Activated B cell treated with CpG ODN at 0.5 μM for 24 hours (primary cell): ENCODE results near the gene HES4. TPM values are rescaled to one million over a fixed set of nuclear protein-coding genes. Genes with fewer than 3 reads are reported as not detected.
"Not testable (repeated sequence)": the region's sequence is repeated elsewhere in the genome, so short reads cannot be mapped to it uniquely, and the experiment has no call there.

ENCODE experiments used
- ATAC-seq: fragments of 200-7000 bp; cut with Tn5 transposase; one replicate; pipeline ENCODE4 v1.10.0; 2021; ENCODE audit warnings: low read depth, mild to moderate bottlenecking, moderate library complexity
- CTCF ChIA-PET: fragments of 350-600 bp; sonication (Branson Sonifier 250); formaldehyde crosslinking; loops from one replicate; lab custom pipeline; 2021; ENCODE audit warnings: antibody characterized with exemption; lab: Charles Lee
- POLR2A ChIA-PET: fragments of 350-600 bp; sonication (Branson Sonifier 250); formaldehyde crosslinking; loops from one replicate; lab custom pipeline; 2021; ENCODE audit warnings: antibody characterized with exemption; lab: Charles Lee
- DNase-seq: peaks from one replicate; pipeline ENCODE4 v3.0.0; 2022
- H3K27ac Mint-ChIP-seq: one replicate; pipeline ENCODE4 v1.8.0; 2020; ENCODE audit warnings: mixed read lengths
- H3K27me3 Mint-ChIP-seq: one replicate; pipeline ENCODE4 v1.8.0; 2021; ENCODE audit warnings: mixed read lengths
- H3K36me3 Mint-ChIP-seq: one replicate; pipeline ENCODE4 v1.8.0; 2021; ENCODE audit warnings: low read depth, mixed read lengths
- H3K4me1 Mint-ChIP-seq: one replicate; pipeline ENCODE4 v1.8.0; 2021; ENCODE audit warnings: mixed read lengths
- H3K4me3 Mint-ChIP-seq: one replicate; pipeline ENCODE4 v1.8.0; 2020; ENCODE audit warnings: mild to moderate bottlenecking, mixed read lengths
- H3K9me3 Mint-ChIP-seq: one replicate; pipeline ENCODE4 v1.8.0; 2020; ENCODE audit warnings: mixed read lengths
- intact Hi-C: fragments of 100-400 bp; cut with micrococcal nuclease; formaldehyde crosslinking; loops from one replicate; pipeline ENCODE4 v1.15.1; 2024
- total RNA-seq: library from RNA; stranded (reverse); gene quantifications from 2 replicates; pipeline ENCODE4 v1.2.3, GENCODE V29; 2022
- TF ChIP-seq, protein P1 (sequence below): fragments of 200-600 bp; IDR thresholded peaks from one replicate; pipeline ENCODE4 v1.8.0; 2022; ENCODE audit warnings: antibody characterized with exemption, mild to moderate bottlenecking

HES4 gene
- total RNA-seq, 1 donor from 2014 or later = 0.67 TPM

DNA sequence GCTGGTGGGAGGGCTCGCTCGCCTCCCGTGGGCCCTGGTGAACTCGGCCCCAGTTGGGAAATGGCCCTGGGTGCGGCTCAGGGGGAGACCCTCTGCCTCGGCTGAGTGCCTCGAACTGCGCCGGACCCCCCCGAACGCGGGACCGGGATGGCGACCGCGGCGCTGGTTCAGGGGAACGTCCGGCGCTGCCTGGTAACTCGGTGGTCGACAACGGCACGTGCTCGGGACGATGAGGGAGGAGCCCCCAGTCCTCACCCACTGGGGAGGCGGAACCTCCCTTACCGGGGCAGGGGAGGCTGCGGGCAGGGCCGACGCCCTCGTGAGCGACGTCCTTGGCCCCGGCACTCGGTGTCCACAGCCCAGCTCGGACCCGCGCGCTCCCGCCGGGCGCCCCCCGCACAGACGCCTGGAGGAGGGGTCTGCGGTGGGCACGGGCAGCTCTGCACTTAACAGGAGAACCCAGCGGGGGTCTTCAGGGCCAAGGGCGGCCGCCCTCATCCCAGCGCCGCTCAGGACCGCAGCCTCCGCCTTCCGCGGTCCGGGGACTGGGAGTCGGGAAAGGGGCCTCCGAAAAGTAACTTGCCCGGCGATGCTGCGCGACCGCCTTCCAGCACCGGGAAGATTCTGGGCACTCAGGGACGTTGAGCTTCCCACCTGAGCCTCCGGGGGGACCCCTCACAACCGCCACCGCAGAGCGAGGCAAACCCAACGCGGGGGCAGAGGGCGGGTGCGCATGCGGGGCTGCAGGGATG lies 1.7 kb downstream of the HES4 start:
- peaks cover 26% of the 10 kb centered on the region for H3K27me3 Mint-ChIP-seq
- CTCF ChIA-PET = interaction anchor here (1.0 kb wide), 1 partner anchor 33 kb away, joined by 3 read pairs; no protein-coding TSS in a partner anchor
- TF ChIP-seq, protein P1, sequence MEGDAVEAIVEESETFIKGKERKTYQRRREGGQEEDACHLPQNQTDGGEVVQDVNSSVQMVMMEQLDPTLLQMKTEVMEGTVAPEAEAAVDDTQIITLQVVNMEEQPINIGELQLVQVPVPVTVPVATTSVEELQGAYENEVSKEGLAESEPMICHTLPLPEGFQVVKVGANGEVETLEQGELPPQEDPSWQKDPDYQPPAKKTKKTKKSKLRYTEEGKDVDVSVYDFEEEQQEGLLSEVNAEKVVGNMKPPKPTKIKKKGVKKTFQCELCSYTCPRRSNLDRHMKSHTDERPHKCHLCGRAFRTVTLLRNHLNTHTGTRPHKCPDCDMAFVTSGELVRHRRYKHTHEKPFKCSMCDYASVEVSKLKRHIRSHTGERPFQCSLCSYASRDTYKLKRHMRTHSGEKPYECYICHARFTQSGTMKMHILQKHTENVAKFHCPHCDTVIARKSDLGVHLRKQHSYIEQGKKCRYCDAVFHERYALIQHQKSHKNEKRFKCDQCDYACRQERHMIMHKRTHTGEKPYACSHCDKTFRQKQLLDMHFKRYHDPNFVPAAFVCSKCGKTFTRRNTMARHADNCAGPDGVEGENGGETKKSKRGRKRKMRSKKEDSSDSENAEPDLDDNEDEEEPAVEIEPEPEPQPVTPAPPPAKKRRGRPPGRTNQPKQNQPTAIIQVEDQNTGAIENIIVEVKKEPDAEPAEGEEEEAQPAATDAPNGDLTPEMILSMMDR = no peak
- intact Hi-C loops = loop anchor here (2.0 kb wide), 1 partner anchor 15 kb away; the partner anchor contains the start of gene ISG15
- DNase-seq = no peak
- no peak for ATAC-seq
- no peaks in the 10 kb centered on the region for H3K9me3 Mint-ChIP-seq
- peaks cover 15% of the 10 kb centered on the region for H3K4me1 Mint-ChIP-seq
- no peak overlapping the region for H3K4me3 Mint-ChIP-seq
- no peak overlapping the region for H3K27ac Mint-ChIP-seq
- H3K36me3 Mint-ChIP-seq = no peaks in the 10 kb centered on the region
- POLR2A ChIA-PET = interaction anchor here (0.5 to 0.8 kb wide), 2 partner anchors 66 to 434 kb away, joined by 3 to 11 read pairs; no protein-coding TSS in a partner anchor

DNA sequence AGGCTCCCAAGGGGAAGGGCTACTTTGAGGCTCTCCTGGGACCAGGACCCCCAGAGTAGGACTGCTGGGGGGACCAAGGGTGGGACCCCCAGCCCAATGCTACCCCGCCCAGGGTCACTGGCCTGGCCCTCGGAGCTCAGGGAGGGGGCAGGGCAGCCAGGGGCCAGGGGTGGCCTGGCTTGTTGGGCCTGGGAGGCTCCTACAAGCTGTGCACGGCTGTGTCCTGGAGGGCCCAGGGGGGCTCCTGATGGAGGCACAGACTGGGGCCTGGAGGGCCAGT lies 2.2 kb downstream of the HES4 start:
- DNase-seq (no peak), ATAC-seq (no peak)
- no peaks in the 10 kb centered on the region for H3K36me3 Mint-ChIP-seq
- intact Hi-C loops = no loop called here
- peaks cover 17% of the 10 kb centered on the region for H3K4me1 Mint-ChIP-seq
- TF ChIP-seq, protein P1 = no peak
- ChIA-PET POLR2A (interaction anchor here (0.5 to 0.8 kb wide), 2 partner anchors 66 to 435 kb away, joined by 3 to 11 read pairs; no protein-coding TSS in a partner anchor), CTCF (interaction anchor here (1.0 to 1.3 kb wide), 2 partner anchors 14 to 34 kb away, joined by 3 to 4 read pairs; no protein-coding TSS in a partner anchor)
- peaks cover 25% of the 10 kb centered on the region for H3K27me3 Mint-ChIP-seq
- no peak overlapping the region for H3K4me3 Mint-ChIP-seq
- no peak overlapping the region for H3K27ac Mint-ChIP-seq
- peaks cover under 1% of the 10 kb centered on the region for H3K9me3 Mint-ChIP-seq

DNA sequence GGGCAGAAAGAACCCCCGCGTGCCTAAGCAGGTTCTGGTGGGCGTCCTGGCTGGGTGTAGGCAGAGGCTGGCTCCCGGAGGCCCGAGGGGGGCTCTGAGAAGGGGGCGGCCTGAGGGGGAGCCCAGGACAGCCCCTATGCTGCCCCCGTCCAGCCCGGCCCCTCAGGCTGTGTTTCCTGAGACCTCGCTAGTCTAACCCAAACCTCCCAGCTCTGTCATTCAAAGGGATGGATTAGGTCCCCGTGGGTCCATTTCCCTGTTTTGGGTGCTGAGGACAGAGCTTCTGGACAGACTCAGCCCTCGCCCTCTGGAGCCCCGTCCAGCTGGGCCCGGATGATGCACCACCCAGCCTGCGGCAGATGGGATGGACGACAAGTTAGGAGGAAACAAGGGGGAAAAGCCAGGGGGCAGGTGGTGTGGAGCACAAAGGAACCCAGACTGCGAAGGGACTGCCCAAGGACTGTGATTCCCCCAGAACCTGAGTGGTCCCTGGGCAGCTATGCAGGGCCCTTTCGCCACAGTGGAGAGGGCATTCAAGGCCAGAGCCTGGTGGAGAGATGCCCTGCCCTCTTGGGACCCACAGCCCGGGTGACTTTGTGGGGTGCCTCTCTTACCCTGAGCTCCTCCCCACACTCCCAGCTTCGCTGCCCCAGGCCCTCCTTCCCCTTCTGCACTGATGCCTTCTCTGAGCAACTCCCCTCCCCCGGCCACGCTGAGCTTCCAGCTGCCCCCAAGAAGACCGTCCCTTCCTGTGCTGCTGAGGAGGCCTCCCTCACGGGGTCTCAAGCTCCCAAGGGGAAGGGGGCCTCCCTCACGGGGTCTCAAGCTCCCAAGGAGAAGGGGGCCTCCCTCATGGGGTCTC lies 2.8 kb downstream of the HES4 start:
- Mint-ChIP-seq H3K4me3 (peak overlapping the region; percentile 16), H3K27me3 (peaks cover 28% of the 10 kb centered on the region), H3K27ac (no peak overlapping the region), H3K36me3 (no peaks in the 10 kb centered on the region), H3K9me3 (peaks cover 2% of the 10 kb centered on the region), H3K4me1 (peaks cover 18% of the 10 kb centered on the region)
- ATAC-seq (no peak), DNase-seq (no peak)
- TF ChIP-seq, protein P1 = no peak
- CTCF ChIA-PET = interaction anchor here (1.0 to 1.3 kb wide), 2 partner anchors 13 to 34 kb away, joined by 3 to 4 read pairs; no protein-coding TSS in a partner anchor
- POLR2A ChIA-PET = interaction anchor here (0.5 to 0.8 kb wide), 2 partner anchors 67 to 435 kb away, joined by 3 to 11 read pairs; no protein-coding TSS in a partner anchor
- intact Hi-C loops = no loop called here

DNA sequence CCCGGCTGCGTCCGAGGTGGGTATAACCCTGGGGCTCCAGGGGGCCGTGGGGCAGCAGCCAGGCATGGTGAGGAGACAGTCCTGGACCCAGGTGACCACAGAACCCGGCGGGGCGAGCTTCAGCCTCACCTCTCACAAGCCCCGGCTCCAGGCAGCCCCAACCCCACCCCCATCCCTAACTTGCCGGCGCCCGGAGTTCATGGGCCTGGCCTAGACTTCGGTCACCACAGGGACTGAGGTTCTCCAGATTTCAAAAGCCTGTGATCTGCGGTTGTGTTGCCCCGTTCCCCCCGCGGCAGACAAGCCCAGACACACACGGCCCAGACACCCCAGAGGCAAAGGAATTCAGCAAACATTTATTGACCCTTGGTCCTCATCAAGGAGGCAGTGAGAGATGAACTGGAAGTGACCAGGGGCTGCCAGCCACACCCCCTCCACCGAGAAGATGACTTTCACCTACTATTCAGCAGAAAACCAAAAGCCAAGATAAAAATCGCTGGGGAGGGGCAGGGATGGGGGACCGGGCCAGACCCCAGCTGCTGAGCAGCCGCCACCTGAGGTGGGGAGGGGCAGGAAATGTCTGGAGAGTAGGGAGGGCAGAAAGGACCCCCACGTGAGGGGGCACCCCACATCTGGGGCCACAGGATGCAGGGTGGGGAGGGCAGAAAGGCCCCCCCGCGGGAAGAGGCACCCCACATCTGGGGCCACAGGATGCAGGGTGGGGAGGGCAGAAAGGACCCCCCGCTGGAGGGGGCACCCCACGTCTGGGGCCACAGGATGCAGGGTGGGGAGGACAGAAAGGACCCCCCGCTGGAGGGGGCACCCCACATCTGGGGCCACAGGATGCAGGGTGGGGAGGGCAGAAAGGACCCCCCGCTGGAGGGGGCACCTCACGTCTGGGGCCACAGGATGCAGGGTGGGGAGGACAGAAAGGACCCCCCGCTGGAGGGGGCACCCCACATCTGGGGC lies 3.9 kb downstream of the HES4 start:
- Mint-ChIP-seq H3K36me3 (no peaks in the 10 kb centered on the region), H3K4me1 (peaks cover 12% of the 10 kb centered on the region), H3K4me3 (no peak overlapping the region), H3K9me3 (peaks cover 2% of the 10 kb centered on the region), H3K27ac (peak overlapping the region; percentile 41), H3K27me3 (peaks cover 25% of the 10 kb centered on the region)
- DNase-seq (no peak), ATAC-seq (no peak)
- CTCF ChIA-PET = interaction anchor here (1.3 kb wide), 1 partner anchor 12 kb away, joined by 4 read pairs; no protein-coding TSS in a partner anchor
- TF ChIP-seq, protein P1 = no peak
- POLR2A ChIA-PET = no interaction called here
- intact Hi-C loops = no loop called here

DNA sequence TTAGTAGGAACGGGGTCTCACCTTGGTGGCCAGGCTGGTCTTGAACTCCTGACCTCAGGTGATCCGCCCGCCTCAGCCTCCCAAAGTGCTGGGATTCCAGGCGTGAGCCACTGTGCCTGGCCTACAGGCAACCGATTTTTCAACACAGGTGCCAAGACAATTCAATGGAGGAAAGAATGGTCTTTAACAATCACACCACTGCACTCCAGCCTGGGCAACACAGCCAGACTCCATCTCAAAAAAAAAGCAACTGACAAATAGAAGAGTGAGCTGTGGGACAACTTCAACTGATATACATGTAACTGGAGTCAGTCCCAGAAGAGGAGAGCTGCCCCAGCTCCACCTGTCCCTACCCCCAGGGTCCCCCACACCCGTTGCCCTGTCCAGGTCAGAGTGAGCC lies 5.4 kb downstream of the HES4 start:
- H3K36me3 Mint-ChIP-seq, POLR2A ChIA-PET, H3K4me3 Mint-ChIP-seq, DNase-seq, ATAC-seq, H3K9me3 Mint-ChIP-seq, CTCF ChIA-PET, intact Hi-C loops, H3K27ac Mint-ChIP-seq, H3K4me1 Mint-ChIP-seq: not testable (repeated sequence)
- H3K27me3 Mint-ChIP-seq = peaks cover 23% of the 10 kb centered on the region
